HuH-7.5 (cell line): ENCODE measurements around the gene PRKCD.

Experiments used
- DNase-seq: peaks from one replicate; pipeline ENCODE4 v3.0.0; 2011; ENCODE audit warnings: low spot score

PRKCD gene

DNA sequence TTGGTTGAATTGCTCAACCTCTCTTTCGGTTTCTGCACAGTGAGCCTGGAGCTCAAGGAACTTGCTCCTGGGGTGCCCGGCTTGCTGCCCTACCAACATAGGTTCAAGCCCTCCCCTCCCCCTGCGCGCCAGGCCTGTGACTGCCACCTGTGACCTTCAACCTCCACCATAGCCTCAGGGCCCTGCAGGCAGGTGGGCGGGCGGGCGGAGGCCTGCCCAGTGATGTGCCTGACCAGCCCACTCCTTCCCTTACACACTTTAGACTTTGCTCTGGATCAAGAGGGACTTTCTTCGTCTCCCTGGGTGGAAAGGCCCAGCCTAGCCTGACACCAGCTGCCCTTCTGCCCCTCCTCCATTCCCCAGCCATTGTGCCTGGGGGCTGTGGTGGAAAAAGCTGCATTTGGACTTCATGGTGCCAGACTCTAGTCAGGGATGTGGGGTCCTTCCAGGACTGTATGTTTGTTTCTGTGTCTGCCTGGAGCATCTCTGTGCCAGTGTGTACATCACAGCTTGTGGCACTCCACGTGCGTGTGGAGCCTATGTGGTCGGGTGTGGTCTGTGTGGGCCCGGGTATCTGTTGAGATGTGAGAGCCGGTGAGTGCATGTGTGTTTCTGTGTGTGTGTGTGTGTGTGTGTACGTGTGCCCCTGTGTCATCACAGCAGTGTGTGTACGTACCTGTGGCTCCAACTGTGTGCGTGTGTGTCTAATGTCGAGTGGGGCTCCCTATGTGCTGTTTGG, 9.5 kb downstream of the PRKCD start:
- no peak for DNase-seq

DNA sequence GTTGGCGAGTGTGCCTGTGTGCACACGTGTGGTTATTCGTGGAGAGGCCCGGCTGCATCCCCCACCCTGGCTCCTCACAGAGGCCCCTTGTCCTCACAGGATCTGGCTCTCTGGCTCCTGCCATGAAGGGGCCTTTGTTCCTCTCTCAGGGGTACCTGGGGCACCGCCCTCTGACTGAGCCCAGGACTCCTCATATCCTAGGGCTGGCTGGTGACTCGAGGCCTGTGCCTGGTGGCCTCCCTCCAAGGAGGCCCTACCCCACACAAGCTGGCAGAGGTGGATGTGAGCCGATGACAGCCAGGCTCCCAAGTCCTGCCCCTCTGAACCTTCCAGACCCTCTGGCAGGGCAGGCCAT, 10.0 kb downstream of the PRKCD start:
- DNase-seq, result no peak

DNA sequence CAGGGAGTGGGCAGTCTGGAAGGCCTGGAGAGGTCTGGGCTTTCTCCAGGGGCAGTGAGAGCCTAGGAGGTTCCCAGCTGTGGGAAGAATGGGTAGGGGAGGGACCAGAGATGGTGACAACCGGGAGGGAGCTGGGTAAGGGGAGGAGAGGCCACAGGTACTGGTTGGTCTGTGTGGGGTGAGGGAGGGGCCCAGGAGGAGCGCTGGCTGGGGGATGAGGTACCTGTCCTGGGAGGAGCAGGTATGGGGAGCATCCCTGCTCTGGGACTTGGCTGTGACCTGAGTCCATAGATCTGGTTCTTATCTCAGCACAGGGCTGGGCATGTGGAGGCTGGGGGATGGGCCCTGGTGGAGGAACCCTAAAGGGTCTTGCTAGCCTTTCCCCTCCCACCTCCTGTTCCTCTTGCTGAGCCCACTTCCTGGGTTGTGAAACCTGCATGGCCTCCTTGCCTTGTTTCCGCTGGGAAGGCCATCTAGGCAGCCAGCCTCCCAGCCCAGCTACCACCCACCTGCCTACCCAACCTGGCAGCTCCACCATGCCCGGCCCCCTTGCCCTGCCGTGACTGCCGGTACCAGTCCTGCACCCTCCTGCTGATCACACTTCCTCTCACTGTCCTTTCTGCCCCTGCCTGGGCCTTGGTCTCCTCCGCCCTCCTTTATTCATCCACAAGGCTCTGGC, 11.0 kb downstream of the PRKCD start:
- no peak for DNase-seq

DNA sequence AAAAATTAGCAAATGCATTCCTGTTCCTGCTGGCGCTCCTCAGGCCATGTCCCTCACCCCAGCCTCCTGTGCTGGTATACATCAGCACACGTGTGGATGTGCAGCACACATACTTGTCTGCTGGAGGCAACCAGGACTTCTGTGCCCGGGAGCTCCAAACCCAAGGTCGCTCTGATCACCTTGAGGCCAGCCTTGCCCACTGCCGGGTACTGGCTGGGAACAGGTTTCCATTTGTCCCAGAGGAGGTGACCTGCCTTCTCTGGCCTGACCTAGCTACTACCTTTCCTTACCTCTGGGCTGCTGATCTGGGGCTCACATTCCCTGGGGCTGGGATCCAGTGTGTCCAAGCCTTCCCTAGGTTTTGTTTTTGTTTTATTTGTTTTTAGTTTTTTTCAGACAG, 12.1 kb downstream of the PRKCD start:
- DNase-seq, result no peak

DNA sequence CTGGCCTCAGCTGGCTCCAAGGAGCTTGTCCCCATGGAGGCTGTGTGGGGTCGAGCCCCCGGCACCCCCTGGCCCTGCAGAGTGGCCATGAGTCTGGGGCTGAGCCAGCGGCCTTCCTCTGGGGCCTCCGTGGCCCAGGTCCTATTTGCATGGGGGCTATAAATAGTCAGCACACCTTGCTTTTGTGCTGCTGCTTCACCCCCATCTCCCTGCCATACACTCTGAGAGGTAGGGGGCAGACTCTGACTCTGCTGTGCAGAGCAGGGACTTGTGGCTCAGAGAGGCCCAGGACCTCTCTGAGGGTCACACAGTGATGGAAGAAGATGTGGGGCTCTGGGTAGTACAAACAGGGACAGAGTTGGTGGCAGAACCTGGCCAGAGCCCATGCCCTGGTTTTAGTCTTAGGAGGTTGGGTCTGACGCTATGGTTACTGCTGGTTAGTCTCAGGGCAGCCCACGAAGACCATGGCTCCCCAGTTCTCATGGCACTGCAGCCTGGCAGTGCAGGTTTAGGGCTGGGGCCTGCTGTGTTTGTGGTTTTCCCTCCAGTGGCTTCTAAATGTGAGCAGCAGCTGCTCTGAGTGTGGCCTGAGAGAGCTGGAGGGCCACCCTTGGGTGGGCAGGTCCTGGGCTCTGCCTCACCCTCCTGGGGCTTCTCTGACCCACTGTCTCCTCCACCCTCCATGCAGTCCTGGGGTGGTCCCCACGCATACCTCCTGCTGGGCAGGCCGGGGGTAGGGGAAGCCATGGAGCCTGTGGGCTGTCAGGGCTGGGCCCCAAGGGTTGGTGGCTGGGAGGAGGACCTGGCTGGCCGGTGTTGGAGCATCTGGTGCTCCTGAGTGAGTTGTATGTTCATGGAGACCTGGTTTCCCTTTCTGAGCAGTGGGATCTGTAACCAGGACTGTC, 13.6 kb downstream of the PRKCD start:
- no peak for DNase-seq

DNA sequence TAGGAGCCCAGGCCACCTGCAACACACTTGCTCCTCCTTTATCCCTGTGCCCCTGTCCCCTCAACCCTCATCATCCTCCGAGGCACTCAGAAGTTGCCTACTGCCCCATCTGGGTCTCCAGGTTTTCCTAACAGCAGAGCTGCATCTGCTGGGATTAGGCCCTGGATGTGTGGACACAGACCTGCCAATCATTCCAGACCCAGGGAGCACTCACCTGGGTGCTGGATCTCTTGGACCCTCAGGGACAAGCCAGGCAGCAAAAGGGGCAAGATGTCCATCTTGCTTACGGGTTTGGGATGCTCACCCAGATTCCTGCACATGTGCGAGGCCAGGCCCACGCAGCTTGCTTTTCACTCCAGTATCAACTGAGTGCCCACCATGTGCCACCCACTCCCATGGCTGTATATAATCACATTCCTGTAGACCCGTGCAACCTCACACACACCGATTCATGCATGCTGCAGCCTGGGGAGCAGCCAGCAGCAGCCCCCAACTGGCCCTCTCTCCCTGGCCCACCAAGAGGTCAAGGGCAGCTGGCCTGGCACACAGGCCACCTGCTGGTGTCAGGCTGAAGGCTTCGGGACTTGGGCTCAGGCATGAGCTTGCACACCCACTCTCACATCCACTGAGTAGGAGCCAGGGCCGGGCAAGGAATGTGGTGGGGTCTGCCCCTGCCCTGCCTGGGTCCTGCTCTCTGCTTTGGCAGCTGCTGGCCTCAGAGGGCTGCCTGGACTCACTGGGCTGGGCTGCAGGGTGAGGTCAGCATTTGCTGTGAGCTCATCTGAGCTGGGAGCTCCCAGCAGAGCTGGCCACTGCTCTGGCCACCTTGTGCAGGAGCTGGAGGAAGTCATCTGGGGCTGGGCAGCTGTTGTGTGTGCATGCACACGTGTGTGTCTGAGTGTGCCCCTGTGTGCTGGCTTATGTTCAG, 14.9 kb downstream of the PRKCD start:
- DNase-seq, result no peak

DNA sequence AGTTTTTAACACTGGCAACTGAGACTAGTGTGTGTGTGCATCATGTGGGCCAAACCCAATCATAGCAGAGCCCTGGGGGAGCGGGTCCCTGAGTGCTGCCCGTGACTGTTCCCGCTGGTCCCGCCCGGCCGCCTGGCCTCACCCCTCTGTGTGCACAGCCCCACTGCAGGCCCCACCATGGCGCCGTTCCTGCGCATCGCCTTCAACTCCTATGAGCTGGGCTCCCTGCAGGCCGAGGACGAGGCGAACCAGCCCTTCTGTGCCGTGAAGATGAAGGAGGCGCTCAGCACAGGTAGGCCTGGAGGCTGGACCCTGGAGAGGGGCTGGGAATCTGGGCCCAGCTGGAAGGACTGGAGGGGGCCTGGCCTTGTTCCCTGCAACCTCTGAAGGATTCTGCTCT, 17.2 kb downstream of the PRKCD start:
- DNase-seq, result no peak

DNA sequence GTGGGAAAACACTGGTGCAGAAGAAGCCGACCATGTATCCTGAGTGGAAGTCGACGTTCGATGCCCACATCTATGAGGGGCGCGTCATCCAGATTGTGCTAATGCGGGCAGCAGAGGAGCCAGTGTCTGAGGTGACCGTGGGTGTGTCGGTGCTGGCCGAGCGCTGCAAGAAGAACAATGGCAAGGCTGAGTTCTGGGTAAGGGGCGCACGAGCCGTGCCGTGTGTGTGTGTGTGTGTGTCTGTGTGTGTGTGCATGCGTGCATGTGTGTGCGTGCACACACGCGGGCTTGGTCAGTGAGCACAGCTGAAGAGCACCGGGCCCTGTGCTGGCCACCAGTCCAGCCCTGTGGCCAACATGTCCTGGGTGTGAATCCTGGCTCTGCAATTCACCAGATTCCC, 18.6 kb downstream of the PRKCD start:
- DNase-seq, result no peak

DNA sequence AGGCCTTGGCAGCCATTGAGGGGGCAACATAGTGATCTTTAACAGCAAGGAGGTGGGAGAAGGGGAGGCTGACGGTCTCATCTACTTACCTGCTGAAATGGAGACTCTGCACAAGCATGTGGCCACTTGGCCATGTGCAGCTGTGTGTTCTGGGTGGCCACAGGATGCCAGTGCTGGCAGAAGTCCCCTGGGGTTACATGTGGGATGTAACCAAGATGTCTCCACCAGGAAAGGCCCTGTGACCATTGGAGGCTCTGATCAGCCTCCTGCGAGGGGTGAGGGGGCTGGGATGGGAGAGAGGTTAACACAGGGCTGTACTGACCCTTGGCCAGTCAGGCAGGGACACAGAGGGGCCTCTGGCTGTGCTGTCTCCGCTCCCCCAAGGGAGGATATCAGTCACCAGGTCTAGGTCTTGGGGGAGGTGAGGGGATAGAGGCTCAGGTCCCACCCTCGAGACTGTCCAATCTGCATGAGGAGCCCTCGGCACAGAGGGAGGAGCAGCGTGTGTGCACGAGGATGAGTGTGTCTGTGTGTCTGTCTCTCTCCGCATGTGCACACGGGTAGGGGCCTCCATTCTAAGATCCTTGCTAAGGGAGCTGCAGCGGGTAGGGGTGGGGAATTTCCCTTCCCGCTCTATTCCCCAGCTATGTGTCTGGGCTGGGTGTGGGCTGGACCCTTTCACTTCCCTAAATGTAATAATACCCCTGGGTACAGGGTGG, 19.5 kb downstream of the PRKCD start:
- DNase-seq, result no peak

DNA sequence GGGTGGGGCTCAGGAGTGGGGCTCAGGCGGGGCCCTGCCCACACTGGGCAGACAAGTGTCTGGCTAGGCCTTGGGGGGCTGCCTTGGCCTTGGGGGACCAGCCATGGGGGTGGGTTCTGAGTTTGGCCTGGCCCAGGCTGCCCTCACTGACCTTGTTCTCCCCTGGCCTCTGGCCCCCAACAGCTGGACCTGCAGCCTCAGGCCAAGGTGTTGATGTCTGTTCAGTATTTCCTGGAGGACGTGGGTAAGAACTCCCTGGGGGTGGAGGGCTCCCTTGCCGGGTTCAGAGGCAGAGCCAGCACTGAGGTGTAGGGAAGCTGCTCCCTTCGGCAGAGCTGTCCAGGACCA, 20.0 kb downstream of the PRKCD start:
- no peak for DNase-seq

DNA sequence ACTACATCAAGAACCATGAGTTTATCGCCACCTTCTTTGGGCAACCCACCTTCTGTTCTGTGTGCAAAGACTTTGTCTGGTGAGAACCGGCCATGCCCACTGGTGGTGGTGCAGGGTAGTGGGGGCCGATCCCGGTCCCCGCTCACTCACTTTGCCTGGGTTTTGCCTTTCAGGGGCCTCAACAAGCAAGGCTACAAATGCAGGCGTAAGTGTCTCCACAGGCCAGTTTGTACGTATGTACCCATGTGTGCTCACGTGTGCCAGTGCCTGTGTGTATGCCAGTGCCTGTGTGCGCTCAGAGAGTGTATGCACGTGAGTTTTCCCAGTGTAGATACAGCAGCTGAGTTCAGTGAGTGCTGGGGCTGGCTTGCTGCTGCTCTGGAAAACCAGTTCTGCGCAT, 20.5 kb downstream of the PRKCD start:
- no peak for DNase-seq

DNA sequence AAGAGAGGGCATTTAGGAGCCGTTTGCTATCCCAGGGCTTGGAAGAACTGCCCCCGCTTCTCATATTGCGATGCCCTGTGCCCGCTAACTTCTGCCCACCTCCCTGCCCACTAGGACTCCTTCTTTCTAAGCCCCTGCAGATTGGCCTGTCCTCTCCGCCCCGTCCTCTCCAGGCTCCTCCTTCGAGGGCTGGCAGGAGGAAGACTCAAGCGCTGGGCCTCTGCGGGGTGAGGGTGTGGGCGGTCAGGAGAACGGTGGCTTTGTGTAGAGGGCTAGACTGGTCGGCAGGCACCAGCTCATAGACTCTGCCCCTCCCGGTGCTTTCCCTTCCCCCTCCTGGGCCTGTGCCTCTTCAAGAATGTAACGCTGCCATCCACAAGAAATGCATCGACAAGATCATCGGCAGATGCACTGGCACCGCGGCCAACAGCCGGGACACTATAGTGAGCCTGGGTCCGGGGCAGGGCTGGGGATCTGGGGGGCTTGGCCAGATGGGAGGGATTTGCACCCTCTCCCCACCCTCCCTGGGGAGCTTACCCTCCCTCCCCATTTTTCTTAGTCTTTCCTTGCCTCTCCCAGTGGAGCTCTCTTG, 21.9 kb downstream of the PRKCD start:
- DNase-seq, result no peak

DNA sequence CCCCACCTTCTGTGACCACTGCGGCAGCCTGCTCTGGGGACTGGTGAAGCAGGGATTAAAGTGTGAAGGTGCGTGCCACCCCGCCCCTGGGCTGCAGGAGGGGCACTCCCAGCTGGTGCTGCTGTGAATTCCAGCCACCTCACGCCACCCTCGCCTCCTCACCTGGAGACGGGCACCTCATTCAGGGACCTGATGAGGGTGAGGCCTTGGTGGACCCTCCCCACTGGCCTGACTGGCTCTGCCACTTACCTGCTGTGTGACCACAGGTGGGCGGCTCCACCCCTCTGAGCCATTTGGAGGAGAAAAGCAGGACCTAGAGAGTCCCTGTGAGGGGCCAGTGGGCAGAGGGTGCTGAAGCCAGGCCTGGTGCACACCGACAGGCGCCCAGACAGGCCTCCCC, 22.5 kb downstream of the PRKCD start:
- no peak for DNase-seq

DNA sequence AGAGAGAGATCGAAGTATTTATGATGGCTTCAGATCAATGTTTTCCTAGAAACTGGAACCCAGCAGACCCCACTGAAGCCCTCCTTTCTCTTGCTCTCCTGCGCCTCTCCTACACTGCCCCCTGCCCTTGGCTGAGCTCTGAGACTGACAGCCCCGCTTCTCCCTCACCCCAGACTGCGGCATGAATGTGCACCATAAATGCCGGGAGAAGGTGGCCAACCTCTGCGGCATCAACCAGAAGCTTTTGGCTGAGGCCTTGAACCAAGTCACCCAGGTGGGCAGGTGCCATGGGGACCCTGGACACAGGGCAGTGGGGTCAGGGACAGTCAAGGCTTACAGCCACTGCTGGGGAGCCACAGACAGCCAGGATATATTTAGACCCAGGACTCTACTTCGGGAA, 23.7 kb downstream of the PRKCD start:
- no peak for DNase-seq

DNA sequence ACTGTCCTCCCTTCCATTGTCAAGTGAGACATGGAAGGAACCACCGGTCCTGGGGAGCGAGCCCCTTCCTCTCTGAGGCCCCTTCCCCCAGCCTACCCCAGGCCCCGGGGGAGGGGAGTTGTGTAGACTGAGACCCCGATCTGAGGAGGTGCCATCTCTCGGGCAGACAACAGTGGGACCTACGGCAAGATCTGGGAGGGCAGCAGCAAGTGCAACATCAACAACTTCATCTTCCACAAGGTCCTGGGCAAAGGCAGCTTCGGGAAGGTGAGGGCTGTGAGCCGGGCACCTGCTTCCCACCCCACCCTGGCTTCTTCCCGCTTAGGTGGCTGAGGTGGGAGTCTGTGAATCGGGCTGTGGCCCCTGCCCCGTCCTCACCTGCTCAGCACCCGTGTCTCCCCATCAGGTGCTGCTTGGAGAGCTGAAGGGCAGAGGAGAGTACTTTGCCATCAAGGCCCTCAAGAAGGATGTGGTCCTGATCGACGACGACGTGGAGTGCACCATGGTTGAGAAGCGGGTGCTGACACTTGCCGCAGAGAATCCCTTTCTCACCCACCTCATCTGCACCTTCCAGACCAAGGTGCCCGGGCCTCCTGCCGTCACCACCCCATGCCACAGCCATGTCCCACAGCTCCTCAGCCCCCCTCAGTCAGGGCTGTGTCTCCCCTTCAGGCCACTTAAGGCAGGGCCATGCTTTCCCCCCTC, 24.9 kb downstream of the PRKCD start:
- DNase-seq, result no peak

DNA sequence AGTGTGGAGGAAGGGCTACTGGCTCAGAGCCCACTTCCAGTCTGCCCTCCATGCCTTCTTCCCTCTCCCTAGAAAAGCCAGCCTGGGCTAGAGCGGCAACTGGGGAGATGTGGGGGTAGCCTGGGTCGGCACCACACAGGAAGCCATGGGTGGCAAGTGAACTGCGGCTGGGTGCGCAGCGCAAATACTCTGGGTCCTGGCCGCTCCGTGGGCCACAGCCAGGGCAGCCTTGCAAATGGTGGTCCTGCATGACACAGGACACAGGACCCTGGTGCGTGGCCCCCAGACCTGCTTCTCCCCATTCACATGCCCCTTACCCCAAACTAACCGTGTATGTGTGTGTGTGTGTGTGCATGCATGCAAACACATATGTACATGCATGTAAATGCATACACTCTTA, 25.7 kb downstream of the PRKCD start:
- no peak for DNase-seq

DNA sequence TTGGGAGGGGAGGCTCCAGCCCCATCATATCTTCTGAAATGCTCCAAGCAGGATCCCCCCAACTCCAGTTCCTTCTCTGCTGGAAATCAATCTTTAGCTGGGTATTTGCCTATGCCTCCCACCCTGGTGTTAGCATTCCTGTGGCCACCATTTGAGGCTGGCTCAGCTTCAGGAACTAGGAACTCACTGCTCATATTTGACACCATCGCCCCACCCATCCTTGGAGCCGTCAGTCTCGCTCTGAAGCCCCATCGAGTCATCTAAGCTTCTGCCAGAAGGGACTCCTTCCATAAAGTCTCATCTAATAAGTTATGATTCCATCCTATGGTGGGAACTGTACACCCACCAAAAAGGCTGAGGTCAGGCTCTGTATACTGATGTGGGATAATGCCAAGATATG, 26.4 kb downstream of the PRKCD start:
- DNase-seq, result no peak

DNA sequence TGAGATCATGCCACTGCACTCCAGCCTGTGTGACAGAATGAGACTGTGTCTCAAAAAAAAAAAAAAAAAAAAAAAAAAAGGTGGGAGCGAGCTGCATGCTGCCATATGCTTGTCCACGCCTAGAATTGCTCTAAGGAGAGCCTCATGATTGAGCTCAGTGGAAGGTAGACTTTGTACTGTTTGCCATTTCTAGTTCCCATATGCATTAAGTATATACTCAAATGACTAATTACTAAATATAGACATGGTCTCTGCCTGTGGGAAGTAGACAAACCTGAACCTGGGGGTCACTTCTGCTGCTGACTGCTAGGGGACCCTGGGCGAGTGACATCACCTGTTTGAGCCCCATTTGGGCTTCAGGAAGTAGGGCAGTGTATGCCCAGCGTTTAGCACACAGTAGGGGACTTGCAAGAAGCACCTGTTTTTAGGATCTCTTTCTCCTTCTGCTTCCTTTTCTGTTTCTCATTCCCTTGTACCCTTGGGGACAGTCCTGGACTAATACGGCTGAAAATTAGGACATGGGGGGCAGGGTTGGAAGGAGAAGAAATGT, 27.2 kb downstream of the PRKCD start:
- no peak for DNase-seq

DNA sequence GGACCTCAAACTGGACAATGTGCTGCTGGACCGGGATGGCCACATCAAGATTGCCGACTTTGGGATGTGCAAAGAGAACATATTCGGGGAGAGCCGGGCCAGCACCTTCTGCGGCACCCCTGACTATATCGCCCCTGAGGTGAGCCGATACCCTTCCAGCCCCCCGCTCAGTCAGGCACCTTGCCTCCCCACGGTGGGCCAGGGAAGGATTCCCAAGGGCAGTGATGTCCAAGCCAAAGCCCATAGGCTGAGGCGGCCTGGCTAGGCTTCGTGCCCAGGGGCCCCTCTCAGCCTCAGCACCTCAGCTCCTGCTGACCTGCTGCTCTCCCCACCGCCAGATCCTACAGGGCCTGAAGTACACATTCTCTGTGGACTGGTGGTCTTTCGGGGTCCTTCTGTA, 27.7 kb downstream of the PRKCD start:
- DNase-seq, result no peak

DNA sequence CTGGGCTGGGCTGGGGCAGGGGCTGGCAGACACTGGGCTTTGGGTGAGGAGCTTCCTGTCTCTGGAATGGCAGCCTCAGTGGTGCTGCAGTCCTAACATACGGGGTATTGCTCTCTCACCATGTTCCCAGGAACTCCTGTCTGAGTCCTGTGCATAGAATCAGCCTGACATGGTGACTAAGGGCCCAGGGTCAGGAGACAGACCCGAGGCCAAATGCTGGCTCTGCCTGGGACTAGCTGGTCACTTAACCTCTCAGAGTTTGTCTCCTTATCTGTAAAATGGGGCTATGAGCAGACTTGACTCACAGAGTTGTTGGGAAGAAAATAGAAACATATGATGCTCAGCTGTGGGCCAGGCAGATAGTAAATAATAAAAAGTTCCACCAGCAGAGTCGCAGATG, 28.3 kb downstream of the PRKCD start:
- DNase-seq, result no peak
